Peyer's patch (tissue), 4 donors: Measurements from ENCODE around the gene TMEM163.

ENCODE experiments used
- CTCF ChIP-seq, 6 experiments: fragments of 450-650 bp in 4 of 6; fragments of 200-600 bp in 2 of 6; sonication (generic) in 1 of 6; IDR thresholded peaks; one replicate each; pipeline ENCODE4 v1.5.1; 2017 to 2019; ENCODE audit warnings: antibody characterized with exemption in 6 of 6, mild to moderate bottlenecking in 3 of 6, moderate library complexity in 1 of 6
- POLR2A ChIP-seq, 2 donors: fragments of 450-650 bp; IDR thresholded peaks; one replicate each; pipeline ENCODE4 v1.5.1; 2017; ENCODE audit warnings: antibody characterized with exemption in 2 of 2, mild to moderate bottlenecking in 2 of 2, moderate library complexity in 2 of 2

DNA sequence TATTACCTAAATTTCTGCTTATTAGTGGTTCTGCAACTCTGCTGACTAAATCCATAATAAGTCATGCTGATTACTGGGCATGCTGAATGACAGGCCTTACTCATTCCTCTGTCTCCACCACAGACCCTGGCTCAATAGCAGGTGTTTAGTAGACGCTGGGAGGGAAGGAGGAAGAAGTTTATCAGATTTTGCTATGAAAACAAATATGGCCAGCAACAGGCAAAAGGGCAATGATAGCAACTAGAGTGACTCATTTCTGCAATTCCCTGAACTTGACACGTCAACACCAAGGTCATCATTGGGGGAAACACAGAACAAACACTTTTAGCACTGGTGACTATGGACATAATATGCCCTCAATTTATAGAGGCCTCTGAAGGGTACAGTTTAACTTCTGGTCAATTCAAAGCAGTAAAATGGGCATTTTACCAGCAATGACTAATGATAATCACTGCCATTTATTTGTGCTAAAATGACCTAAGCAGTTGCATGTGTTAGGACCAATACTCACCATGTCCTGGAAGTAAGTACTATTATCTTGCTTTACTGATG lies 35.2 kb downstream of the TMEM163 start:
- no peak for TF ChIP-seq CTCF (IDR thresholded peaks at IDR 0.05)
- TF ChIP-seq POLR2A (IDR thresholded peaks at IDR 0.05): no peak
